Aorta (tissue), 5 donors: ENCODE measurements around the gene FLYWCH2. TPM values are rescaled to one million over a fixed set of nuclear protein-coding genes. Genes with fewer than 3 reads are reported as not detected.

Source experiments
- ATAC-seq: fragments of 200-7000 bp; cut with Tn5 transposase; one replicate; pipeline ENCODE4 v1.9.1; 2022; ENCODE audit warnings: moderate library complexity; ENCODE audit not compliant: low FRiP score
- DNase-seq, 2 donors: peaks; one replicate each; pipeline ENCODE4 v3.0.0-alpha.2; 2020
- H3K27ac ChIP-seq, 2 donors: one replicate each; pipeline ENCODE4 v1.5.1; 2013; ENCODE audit warnings: low read length in 2 of 2, mild to moderate bottlenecking in 2 of 2, moderate library complexity in 2 of 2, control low read depth in 1 of 2, inconsistent platforms in 1 of 2, low read depth in 1 of 2
- H3K27me3 ChIP-seq, 2 donors: one replicate each; pipeline ENCODE4 v1.6.1; 2013; ENCODE audit warnings: control low read depth in 1 of 2, low read length in 1 of 2, mild to moderate bottlenecking in 1 of 2, moderate library complexity in 1 of 2; ENCODE audit not compliant: insufficient read depth in 2 of 2, control insufficient read depth in 1 of 2
- H3K36me3 ChIP-seq, 2 donors: one replicate each; pipeline ENCODE4 v1.6.1; 2013; ENCODE audit warnings: control low read depth in 1 of 2, low read length in 1 of 2, mild to moderate bottlenecking in 1 of 2; ENCODE audit not compliant: insufficient read depth in 2 of 2, control insufficient read depth in 1 of 2
- H3K4me1 ChIP-seq, 2 donors: one replicate each; pipeline ENCODE4 v1.6.1; 2013; ENCODE audit warnings: low read length in 2 of 2, control low read depth in 1 of 2, mild to moderate bottlenecking in 1 of 2, moderate library complexity in 1 of 2; ENCODE audit not compliant: insufficient read depth in 2 of 2, control insufficient read depth in 1 of 2
- H3K4me3 ChIP-seq, 2 donors: one replicate each; pipeline ENCODE4 v1.5.1; 2013; ENCODE audit warnings: low read length in 2 of 2, control low read depth in 1 of 2, mild to moderate bottlenecking in 1 of 2
- H3K9me3 ChIP-seq: one replicate; pipeline ENCODE4 v1.6.1; 2013; ENCODE audit warnings: mild to moderate bottlenecking, low read length; ENCODE audit not compliant: control insufficient read depth
- WGBS, 2 donors: extraction: QIAGEN DNeasy Blood & Tissue Kit; methylation state at CpG; one replicate each; pipeline ENCODE4 v1.1.7; 2013; 5-methylcytosine and 5-hydroxymethylcytosine counted together
- intact Hi-C, 2 donors: fragments of 100-400 bp; cut with DNase I; formaldehyde crosslinking; loops; one replicate each; pipeline versions ENCODE4 v1.14.2 to v1.15.0; 2022
- polyA plus RNA-seq, 2 donors: library from polyadenylated mRNA; stranded (reverse); fragments of 200-250 nt; gene quantifications; one replicate each; pipeline ENCODE4 v1.2.3, GENCODE V29; 2013
- total RNA-seq, 2 donors: library from RNA; stranded (reverse); fragmentation: NEBNext Ultra II Directional; extraction: Animal tissue kit (Norgen Biotek cat#: 25700); gene quantifications; one replicate each; pipeline ENCODE4 v1.2.1, GENCODE V29; 2021
- donor health status: healthy with polysubstance abuse.
- donor health status: Bipolar disorder and iron deficiency.
- donor health status: DM: no; HTN: no; CAD: no.
- donor health status: DM: no; HTN: no; CAD: no.
- donor health status: DM: yes; HTN: yes; CAD: no.

The FLYWCH2 gene
- total and polyA plus RNA-seq, 4 donors: 11.5 to 32.6 (median 16.7) TPM

- DNase-seq (no peak), ATAC-seq (no peak)
- no peaks in the 10 kb centered on the region for H3K36me3 ChIP-seq
- no peak overlapping the region for H3K27ac ChIP-seq
- no peaks in the 10 kb centered on the region for H3K4me1 ChIP-seq
- no peaks in the 10 kb centered on the region for H3K9me3 ChIP-seq
- intact Hi-C loops: no loop called here
- H3K27me3 ChIP-seq: peaks cover 0 to 2% of the 10 kb centered on the region in 2 donors
- 37 to 46% methylated on average over 53 to 56 of the region's 56 CpGs for WGBS, 2 donors
- H3K4me3 ChIP-seq: no peak overlapping the region
These were observed 30.1 kb upstream of the FLYWCH2 start for GRCh38 chr16:2852731-2853507.

GRCh38 chr16:2853531-2854073 lies 29.4 kb upstream of the FLYWCH2 start:
- H3K9me3 ChIP-seq: no peaks in the 10 kb centered on the region
- H3K4me1 ChIP-seq: no peaks in the 10 kb centered on the region
- H3K4me3 ChIP-seq: no peak overlapping the region
- ATAC-seq: no peak
- intact Hi-C loops: no loop called here
- DNase-seq: no peak
- H3K27me3 ChIP-seq: peaks cover 0 to 2% of the 10 kb centered on the region in 2 donors
- H3K36me3 ChIP-seq: no peaks in the 10 kb centered on the region
- no peak overlapping the region for H3K27ac ChIP-seq
- WGBS, 2 donors: 75 to 78% methylated on average over 18 of the region's 18 CpGs

- WGBS, 2 donors: 51 to 62% methylated on average over 5 of the region's 5 CpGs
- Histone ChIP-seq H3K4me3 (no peak overlapping the region), H3K27ac (no peak overlapping the region), H3K36me3 (no peaks in the 10 kb centered on the region), H3K27me3 (peaks cover 0 to 2% of the 10 kb centered on the region in 2 donors), H3K9me3 (peaks cover 1% of the 10 kb centered on the region), H3K4me1 (no peaks in the 10 kb centered on the region)
- DNase-seq (no peak), ATAC-seq (no peak)
- intact Hi-C loops: no loop called here
These were observed 28.2 kb upstream of the FLYWCH2 start for GRCh38 chr16:2854700-2855309.

- ATAC-seq (no peak), DNase-seq (no peak)
- intact Hi-C loops: no loop called here
- H3K27me3 ChIP-seq: peaks cover 0 to 2% of the 10 kb centered on the region in 2 donors
- no peak overlapping the region for H3K4me3 ChIP-seq
- peaks cover 5% of the 10 kb centered on the region for H3K9me3 ChIP-seq
- H3K27ac ChIP-seq: no peak overlapping the region
- WGBS, 2 donors: 81 to 84% methylated on average over 6 of the region's 6 CpGs
- H3K36me3 ChIP-seq: no peaks in the 10 kb centered on the region
- H3K4me1 ChIP-seq: no peaks in the 10 kb centered on the region
These were observed 27.5 kb upstream of the FLYWCH2 start for GRCh38 chr16:2855536-2855935.

GRCh38 chr16:2856061-2856670 lies 26.8 kb upstream of the FLYWCH2 start:
- peaks cover 0 to 2% of the 10 kb centered on the region in 2 donors for H3K27me3 ChIP-seq
- 81 to 83% methylated on average over 14 of the region's 14 CpGs for WGBS, 2 donors
- peaks cover 8% of the 10 kb centered on the region for H3K9me3 ChIP-seq
- H3K36me3 ChIP-seq: no peaks in the 10 kb centered on the region
- intact Hi-C loops: no loop called here
- H3K4me3 ChIP-seq: no peak overlapping the region
- no peak for ATAC-seq
- DNase-seq: no peak
- H3K27ac ChIP-seq: no peak overlapping the region
- H3K4me1 ChIP-seq: no peaks in the 10 kb centered on the region

GRCh38 chr16:2856686-2857450 lies 26.1 kb upstream of the FLYWCH2 start:
- 77 to 84% methylated on average over 23 to 24 of the region's 24 CpGs for WGBS, 2 donors
- peaks cover 8% of the 10 kb centered on the region for H3K9me3 ChIP-seq
- no peak for DNase-seq
- no peak for ATAC-seq
- H3K4me3 ChIP-seq: no peak overlapping the region
- no peaks in the 10 kb centered on the region for H3K36me3 ChIP-seq
- no peaks in the 10 kb centered on the region for H3K4me1 ChIP-seq
- intact Hi-C loops: no loop called here
- no peak overlapping the region for H3K27ac ChIP-seq
- H3K27me3 ChIP-seq: peaks cover 0 to 2% of the 10 kb centered on the region in 2 donors

- intact Hi-C loops: no loop called here
- H3K27me3 ChIP-seq: peaks cover 0 to 2% of the 10 kb centered on the region in 2 donors
- H3K36me3 ChIP-seq: no peaks in the 10 kb centered on the region
- WGBS, 2 donors: 7 to 10% methylated on average over 42 of the region's 42 CpGs
- DNase-seq (no peak), ATAC-seq (no peak)
- peaks cover 8% of the 10 kb centered on the region for H3K9me3 ChIP-seq
- H3K4me1 ChIP-seq: no peaks in the 10 kb centered on the region
- H3K27ac ChIP-seq: no peak within 1 kb of the TSS
- no peak within 1 kb of the TSS for H3K4me3 ChIP-seq
These were observed 25.4 kb upstream of the FLYWCH2 start, which contains the start of gene PRSS22 for GRCh38 chr16:2857451-2858244. Gene PRSS22, minus strand, starts transcription at chr16:2858170. Its CDS starts 66 bp downstream, at chr16:2858104.
